GM19193 (cell line): Measurements from ENCODE around the gene ZNF213.

ENCODE experiments used
- POLR2A ChIP-seq: IDR thresholded peaks from 4 replicates; pipeline ENCODE4 v1.6.1; 2011; ENCODE audit not compliant: insufficient read depth, insufficient read length; ENCODE audit errors: extremely low read depth

The ZNF213 gene

DNA sequence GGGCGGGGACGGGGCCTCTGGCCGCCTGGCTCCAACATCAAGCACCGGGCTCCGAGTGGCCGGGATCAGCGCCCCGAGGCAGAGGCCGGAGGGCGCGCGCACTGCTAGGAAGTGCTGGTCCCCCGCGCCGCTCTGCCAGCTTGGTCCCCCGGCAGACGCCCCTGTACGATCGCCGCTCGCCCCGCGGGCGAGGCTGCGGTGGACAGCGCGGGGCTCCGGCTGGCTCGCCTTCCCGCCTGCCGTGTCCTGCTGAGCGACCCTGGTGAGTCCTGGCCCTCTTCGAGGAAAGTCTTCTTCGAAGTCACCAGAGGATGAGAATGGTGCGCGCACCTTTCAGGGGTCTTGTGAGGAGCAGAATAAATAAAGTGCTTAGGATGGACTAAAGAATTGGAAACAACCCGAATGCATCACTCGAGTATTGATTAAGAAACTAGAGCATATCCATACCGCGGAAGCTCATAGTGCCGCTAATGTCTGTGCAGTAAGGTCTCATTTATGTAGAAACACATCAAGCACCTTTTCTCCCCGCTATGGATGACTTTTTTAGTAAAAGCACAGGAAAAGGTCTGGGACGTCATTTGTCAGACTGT lies 392 bp downstream of the ZNF213 start:
- peak; percentile 60 for TF ChIP-seq POLR2A

GRCh38 chr16:3137267-3137666 lies 2.4 kb downstream of the ZNF213 start:
- no peak for TF ChIP-seq POLR2A

DNA sequence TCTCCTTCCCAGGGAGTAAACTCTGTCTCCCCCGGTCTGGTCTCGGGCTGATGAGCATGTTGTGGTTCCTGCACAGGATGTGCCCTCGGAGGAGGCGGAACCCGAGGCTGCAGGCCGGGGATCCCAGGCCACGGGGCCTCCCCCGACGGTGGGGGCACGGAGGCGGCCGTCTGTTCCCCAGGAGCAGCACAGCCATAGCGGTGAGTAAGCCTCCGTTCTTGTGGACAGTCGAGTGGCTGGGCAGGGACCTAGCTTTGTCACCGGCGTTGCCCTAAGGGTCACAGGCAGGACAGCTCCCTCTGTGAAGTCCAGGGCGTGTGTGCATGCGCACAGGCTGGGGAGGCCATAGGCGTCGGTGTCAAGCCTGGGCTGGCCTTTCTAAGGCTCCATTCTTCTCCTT lies 3.5 kb downstream of the ZNF213 start:
- TF ChIP-seq POLR2A = no peak

DNA sequence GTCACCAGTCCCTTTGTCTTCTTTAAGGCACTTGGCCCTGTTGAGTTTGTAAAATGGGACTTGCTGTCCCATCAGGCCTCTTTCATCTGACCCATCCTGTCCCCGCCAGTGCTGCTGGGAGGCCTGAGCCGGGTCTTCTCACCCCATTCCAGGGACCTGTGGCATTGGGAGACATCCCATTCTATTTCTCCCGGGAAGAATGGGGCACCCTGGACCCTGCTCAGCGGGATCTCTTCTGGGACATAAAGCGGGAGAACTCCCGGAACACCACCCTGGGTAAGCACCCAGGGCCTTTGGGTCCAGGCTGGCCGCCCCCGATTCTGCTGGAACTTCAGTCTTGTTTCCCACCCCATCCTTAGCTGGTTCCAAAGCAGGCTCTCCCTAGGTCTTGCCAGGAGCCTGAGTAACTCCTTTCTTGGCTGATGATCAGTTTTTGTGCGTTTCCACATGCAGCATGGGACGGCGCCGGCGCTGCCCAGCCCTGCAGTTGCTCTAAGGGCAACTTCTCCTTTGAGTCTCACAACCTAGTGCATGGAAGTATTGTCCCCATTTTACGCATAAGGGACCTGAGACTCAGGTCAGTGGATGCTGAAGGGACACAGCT lies 4.1 kb downstream of the ZNF213 start:
- no peak for TF ChIP-seq POLR2A

DNA sequence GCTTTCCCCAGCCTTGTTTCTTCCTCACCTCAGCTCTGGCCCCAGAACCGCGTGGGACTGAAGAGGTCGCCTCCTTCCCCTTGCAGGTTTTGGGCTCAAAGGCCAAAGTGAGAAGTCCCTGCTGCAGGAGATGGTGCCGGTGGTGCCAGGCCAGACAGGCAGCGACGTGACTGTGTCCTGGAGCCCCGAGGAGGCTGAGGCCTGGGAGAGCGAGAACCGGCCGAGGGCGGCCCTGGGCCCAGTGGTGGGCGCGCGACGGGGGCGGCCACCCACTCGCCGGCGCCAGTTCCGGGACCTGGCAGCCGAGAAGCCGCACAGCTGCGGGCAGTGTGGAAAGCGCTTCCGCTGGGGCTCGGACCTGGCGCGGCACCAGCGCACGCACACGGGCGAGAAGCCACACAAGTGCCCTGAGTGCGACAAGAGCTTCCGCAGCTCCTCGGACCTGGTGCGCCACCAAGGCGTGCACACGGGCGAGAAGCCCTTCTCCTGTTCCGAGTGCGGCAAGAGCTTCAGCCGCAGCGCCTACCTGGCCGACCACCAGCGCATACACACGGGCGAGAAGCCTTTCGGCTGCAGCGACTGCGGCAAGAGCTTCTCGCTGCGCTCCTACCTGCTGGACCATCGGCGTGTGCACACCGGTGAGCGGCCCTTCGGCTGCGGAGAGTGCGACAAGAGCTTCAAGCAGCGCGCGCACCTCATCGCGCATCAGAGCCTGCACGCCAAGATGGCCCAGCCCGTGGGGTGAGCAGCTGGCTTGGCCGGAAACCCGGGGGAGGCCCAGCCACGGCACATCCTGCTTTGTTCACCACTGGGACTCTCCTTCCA lies 6.0 kb downstream of the ZNF213 start:
- TF ChIP-seq POLR2A = no peak

DNA sequence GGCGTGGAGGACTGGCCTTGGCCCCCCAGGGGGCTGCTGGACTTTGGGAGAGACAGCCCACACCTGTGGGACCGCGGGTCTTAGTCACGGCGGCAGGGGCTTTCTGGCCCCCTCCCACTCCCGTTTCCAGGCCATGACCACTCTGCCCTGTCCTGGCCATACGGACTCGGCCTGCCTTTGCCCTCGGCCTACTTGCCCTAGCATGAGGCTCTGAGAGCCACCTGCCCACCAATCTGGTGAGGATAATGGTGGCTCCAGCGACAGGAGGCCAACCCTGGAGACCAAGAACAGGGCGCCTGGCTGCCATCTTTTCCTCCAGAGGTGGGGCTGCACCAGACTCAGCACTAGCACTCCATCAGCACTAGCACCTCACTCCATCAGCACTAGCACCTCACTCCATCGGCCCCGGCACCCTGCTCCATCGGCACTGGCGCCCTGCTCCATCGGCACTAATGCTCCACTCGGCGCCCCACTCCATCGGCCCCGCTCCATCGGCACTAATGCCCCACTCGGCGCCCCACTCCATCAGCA lies 7.0 kb downstream of the ZNF213 start:
- no peak for TF ChIP-seq POLR2A

DNA sequence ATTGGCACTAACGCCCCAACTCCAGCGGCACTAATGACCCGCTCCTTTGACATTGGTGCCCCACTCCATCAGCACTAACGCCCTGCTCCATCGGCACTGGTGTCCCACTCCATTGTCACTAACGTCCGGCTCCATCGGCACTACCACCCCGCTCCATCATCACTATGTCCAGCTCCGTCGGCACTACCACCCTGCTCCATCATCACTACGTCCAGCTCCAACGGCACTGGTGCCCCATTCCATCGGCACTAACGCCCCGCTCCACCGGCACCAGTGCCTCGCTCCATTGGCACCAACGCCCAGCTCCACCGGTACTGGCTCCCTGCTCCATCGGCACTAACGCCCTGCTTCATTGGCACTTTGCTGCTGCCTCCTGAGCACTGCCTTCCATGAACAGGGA lies 7.5 kb downstream of the ZNF213 start:
- no peak for TF ChIP-seq POLR2A

GRCh38 chr16:3142770-3143169 lies 7.9 kb downstream of the ZNF213 start:
- TF ChIP-seq POLR2A = no peak

- TF ChIP-seq POLR2A = no peak
These were observed 8.4 kb downstream of the ZNF213 start for GRCh38 chr16:3143189-3143588.

DNA sequence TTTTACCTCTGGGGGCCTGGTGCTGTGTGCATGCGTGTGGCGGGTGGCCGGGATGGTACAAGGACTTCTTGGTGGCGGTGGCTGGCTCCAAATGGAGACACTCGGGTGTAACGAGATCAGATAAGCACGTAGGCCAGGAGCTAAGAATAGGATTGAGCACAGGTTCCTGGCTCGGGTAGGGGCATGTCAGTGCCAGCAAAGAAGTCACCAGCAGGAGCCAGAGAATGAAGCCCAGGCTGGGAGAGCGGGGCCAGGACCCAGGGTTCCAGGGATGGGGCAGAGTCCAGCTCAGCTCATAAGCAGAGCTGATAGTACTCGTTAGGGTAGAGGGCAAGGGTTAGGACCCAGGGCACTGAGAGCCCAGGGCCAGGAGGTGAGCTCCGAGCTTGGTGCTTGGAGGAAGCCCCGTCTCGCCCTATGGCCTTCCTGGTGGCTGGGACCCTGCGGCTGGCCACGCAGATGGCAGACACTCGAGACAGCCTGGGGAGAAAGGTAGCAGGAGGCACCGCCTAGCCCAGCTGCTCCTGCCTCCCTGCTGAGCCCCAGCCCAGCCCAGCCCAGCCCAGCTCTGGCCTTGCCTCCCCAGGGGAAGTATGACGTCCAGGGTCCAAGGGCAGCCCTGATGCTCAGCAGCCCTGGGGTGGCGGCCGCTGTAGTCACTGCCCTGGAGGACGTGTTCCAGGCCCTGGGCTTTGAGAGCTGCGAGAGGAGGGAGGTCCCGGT lies 8.9 kb downstream of the ZNF213 start:
- no peak for TF ChIP-seq POLR2A

DNA sequence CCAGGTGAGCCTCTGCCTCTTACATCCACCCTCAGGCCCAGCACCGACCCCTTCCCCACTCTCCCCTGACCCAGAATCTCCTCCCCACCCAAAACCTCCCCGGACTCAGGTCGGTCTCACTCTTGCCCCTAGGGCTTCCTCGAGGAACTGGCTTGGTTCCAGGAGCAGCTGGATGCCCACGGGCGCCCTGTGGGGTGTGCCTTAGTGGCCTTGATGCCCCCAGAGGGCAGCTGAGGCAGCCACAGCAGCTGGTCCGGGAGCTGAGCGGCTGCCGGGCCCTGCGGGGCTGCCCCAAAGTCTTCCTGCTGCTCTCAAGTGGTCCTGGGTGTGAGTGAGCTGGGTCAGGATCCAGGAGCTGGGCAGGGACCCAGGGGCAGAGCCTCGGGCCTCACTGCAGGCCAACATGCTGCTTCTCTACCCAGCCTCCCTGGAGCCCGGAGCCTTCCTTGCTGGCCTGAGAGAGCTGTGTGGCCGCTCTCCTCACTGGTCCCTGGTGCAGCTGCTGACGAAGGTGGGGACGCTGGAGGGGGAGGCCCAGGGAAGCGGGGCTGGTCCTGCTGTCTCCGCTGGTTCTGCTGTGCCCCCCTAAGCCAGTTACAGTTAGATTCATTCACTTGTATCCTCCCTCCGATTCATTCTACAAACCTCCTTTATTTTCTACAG lies 9.6 kb downstream of the ZNF213 start:
- TF ChIP-seq POLR2A = no peak

DNA sequence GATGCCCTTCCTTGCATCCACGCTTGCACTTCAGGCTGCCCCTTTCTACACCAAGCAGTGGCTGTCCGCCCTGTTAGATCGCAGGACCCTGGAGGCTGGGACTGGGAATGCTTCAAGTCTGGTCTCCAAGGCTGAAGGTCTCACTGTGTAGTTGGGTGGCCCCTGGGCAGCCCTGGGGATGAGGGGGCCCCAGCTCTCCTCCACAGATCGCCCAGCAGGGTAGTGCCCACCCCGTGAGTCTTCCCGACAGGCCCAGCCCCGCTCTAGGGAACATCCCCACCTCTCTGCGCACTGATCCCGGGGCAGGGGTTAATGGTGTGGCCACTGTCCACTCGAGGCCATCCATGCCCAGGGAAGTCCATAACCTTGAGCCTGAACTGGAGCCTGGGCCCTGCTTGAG lies 10.3 kb downstream of the ZNF213 start:
- TF ChIP-seq POLR2A = no peak

- no peak for TF ChIP-seq POLR2A
These were observed 10.8 kb downstream of the ZNF213 start for GRCh38 chr16:3145660-3146059.

- no peak for TF ChIP-seq POLR2A
These were observed 12.4 kb downstream of the ZNF213 start for GRCh38 chr16:3147046-3147756.
